Activated CD4-positive, alpha-beta T cell treated with anti-CD3 and anti-CD28 coated beads for 1 hour (primary cell): Measurements from ENCODE around the gene DOCK6.

Experiments used
- DNase-seq: peaks from one replicate; pipeline ENCODE4 v3.0.0-alpha.2; 2020

DOCK6 gene

DNA sequence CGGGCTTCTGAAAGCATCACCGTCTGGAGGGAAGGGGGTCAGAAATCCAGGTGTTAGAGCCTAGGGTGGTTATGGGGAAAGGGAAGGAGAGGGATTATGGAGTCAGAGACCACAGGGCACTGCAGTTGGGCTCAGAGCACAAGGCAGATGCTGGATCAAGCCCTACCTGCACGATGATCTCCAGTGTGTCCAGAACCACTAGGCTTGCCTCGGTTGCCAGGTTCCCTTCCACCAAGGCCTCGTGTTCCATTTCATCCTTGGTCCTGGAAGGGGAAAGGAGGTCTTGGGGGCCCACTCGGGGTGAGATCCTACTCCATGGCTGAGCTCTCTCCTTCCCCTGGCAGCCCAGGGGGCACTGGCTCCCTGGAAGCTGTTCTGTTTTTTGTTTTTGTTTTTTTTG lies 47.9 kb downstream of the DOCK6 start:
- no peak for DNase-seq

DNA sequence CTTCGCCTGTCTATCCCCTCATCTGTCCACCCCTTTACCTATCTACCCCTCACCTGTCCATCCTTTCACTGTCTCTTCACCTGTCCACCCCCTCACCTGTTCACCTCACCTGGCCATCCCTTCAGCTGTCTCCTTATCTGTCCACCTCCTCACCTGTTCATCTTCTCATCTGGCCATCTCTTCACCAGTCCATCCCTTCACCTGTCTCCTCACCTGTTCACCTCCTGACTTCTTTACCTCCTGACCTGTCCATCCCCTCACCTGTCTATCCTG lies 51.7 kb downstream of the DOCK6 start:
- DNase-seq: no peak

DNA sequence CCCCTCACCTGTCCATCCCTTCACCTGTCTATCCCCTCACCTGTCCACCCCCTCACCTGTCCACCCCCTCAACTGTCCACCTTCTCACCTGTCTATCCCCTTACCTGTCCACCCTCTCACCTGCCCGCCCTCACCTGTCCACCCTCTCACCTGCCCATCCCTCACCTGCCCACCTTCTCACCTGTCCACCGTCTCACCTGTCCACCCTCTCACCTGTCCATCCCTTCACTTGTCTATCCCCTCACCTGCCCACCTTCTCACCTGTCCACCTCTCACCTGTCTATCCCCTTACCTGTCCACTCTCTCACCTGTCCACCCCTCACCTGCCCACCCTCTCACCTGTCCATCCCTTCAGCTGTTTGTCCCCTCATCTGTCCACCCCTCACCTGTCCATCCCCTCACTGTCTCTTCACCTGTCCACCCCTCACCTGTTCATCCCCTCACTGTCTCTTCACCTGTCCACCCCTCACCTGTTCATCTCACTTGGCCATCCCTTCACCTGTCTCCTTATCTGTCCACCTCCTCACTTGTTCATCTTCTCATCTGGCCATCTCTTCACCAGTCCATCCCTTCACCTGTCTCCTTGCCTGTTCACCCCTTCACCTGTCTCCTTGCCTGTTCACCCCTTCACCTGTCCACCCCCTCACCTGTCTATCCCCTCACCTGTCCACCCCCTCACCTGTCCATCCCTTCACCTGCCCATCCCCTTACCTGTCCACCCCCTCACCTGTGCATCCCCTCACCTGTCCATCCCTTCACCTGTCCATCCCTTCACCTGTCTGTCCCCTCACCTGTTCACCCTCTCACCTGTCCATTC lies 52.3 kb downstream of the DOCK6 start:
- DNase-seq: no peak

DNA sequence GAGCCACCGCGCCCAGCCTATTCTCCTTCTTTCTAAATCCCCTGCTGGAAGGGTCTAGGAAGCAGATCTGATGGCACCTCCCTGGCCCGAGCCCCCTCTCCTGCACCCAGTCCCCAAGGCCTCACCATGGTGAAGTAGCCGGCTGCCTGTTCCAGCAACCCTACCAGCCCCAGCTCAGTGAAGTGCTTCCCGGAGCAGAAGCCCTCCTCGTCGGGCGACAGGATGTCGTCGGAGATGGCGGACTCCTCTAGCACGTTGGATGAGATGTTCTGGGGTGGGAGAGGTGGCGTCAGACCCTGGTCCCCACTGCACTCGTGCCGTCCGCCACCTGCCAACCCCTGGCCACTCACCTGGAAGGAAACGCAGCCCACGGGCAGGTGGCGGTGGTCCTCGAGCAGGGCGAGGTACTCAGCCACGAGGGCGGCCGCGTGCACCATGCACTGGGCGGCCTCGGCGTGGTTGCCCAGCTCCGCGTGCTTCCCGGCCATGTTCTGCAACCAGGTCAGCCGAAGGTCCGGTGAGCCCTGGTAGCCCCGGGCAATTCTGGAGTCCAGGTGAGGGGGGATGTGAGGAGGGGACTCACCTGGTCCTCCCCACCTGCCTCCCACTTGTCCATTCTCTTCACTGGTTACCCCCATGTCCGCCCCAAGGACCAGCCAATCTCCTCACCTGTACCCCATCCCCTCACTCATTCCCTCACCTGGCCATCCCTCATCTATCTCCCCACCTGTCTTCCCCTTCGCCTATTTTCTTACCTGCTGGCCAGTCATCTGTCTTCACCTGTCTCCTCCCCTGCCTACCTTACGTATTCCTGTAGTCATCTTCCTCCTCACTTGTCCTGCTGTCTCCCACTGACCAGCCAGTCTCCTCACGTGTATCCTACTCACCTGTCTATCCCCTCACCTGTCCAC lies 53.5 kb downstream of the DOCK6 start:
- no peak for DNase-seq

DNA sequence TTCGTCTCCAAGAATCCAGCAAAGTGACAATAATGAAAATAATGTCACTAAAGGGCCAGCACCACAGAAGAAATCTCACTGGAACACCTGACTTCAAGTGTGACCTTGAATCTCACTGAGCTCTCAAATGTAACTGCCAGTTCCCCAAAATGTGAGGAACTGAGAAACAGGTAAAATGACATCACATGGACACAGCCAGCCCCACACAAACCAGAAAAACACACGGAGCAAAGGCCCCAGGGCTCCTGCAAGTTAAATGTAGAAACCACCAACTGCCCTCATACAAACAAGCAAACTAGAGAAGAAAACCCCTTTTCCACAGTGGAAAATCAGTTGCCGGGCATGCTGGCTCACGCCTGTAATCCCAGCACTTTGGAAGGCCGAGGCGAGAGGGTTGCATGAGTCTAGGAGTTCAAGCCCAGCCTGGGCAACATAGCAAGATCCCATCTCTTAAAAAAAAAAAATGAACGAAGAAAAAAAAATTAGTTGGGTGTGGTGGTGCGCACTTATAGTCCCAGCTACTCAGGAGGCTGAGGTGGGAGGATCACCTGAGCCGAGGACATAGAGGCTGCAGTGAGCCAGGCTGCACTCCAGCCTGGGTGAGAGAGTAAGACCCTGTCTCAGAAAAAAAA lies 56.3 kb downstream of the DOCK6 start:
- DNase-seq: no peak

DNA sequence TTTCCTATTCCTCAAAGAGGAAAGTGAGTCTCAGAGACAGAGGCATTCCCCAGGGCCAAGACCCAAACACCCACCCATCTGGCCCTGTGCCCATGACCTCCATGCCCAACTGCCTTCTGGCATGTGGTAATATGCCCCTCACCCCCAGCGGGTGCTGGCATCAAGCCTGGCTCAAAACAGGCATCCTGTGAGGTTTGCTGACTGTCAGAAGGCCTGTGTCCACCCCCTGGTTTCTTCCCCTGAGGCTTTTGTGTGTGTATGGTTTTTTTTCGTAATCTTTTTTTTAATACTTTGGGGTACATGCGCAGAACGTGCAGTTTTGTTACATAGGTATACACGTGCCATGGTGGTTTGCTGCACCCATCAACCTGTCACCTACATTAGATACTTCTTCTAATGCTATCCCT lies 57.4 kb downstream of the DOCK6 start:
- DNase-seq: no peak

DNA sequence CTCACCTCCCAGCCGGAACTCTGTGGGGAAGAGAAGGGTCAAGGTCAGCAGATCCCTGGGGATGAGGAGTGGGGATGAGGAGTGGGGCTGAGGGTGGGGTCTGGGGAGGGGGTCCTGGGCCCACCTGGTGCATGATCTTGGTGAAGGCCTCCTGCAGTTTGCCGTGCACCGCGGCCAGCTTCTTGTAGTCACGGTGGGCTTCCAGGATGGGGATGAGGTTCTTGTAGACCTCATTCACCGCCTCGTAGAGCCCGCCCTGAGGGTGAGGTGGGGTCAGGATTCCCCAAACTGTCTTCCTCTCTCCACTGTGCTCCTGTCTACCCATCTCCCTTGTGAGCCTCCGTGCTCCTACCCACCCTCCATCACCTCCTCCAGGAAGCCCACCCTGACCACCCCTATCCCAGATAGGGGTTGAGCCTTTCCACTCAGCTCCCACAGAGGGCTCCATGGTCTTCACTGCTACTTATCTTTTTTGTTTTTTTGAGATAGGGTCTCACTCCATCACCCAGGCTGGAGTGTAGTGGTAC lies 58.2 kb downstream of the DOCK6 start:
- no peak for DNase-seq

DNA sequence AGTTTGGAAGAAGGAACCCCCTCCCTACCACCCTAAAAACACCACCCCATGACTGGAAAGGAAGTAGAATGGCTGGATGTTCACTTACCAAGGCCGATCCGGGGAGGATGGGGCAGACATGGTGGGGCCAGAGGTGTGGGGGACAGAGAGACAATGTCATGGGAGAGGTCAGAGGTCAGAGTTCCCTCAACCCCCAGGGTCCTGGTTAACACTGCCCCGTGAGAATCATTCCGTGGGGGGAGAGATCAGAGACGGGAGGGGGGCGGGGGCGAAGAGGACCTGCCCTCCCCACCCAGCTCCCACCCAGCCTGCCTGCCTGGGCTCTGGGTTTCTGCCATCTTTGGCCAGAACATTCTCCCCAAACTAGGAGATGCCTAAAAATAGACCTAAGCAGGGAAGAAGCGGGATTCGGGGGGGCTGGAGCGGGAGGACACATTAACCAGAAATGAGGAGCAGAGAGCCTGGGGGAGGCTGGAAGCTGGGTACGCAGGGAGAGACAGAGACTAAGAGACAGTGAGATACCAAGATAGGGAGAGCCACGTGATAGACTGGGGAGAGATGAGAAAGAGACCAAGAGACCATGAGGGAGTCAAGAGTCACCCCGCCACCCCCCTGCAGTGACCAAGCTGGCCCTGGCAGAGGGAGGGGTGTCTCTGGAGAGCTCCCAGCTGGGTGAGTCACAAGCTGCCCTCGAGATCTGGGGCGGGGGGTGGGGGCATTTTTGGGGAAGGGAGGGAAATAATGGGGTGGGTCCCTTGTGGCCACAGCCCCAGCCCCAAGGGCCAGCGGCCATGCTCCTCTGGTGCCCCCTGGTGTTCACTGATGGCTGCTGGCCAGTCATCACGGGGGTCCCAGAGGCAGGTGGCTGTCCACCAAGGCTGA lies 58.9 kb downstream of the DOCK6 start:
- no peak for DNase-seq

DNA sequence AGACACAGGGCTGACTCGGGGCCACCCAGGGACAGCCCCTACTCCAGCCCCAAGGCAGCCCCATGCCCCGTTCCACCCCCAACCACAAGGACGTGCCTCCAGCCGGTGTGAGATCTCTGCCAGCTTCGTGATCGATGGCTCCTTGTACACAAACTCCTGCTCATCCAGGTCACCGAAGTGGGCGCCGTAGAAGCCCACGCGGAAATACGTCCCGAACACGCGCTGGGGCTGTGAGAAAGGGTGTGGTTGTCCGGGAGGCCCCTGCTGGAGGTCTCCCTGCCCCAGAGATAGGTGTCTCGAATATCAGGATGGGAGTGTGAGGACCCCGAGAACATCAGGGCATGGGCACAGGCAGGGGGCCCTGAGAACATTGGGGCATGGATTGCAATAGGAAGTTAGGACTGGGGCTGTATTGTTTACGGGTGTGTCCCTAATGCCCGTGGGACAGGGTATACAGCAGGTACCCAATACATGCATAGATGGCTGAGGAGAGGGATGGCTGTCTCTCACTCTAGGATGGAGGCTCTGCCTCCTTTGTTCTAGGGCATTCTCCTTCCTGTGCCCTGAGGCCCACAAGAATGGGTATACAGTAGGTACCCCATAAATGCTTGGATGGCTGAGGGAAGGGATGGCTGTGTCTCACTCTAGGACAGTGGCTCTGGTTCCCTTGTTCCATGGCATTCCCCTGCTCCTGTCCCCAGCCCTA lies 59.7 kb downstream of the DOCK6 start:
- no peak for DNase-seq

DNA sequence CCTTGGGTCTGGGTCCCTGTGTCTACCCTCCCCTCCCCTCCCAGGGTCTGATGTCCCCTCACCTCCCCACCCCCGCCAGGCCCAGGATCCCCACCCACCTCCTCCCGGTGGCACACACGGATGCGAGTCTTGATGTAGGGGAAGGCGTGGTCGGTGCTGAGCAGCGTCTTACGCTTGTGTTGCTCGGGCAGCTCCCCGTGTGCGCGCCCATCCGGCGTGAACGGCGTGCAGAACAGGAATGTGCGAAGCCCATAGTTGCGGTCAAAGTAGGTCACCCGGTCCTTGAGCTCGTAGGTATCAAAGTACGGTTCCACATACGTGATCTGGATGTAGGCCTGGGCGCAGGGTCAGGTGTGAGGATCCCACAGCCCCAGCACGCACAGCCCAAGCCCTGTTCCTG lies 60.5 kb downstream of the DOCK6 start:
- no peak for DNase-seq

DNA sequence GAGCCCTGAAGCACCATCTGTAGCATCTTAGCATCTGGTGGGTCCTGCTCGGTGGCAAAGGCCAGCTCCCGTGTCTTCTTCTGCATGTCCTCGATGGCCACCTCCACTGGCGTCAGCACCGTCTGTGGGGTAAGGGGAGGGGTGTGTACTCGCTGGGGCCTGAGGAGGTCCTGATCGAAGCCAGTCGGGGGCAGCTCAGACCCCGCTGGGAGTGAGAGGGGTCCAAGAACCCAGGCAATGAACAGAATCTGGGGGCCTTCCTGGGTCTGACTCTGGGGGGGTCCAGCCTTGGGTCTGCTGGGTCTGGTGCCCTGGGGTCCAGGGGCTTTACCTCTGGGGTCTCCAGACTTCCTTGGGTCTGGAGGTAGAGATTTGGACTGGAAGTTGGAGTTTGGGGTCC lies 61.4 kb downstream of the DOCK6 start:
- DNase-seq: no peak

DNA sequence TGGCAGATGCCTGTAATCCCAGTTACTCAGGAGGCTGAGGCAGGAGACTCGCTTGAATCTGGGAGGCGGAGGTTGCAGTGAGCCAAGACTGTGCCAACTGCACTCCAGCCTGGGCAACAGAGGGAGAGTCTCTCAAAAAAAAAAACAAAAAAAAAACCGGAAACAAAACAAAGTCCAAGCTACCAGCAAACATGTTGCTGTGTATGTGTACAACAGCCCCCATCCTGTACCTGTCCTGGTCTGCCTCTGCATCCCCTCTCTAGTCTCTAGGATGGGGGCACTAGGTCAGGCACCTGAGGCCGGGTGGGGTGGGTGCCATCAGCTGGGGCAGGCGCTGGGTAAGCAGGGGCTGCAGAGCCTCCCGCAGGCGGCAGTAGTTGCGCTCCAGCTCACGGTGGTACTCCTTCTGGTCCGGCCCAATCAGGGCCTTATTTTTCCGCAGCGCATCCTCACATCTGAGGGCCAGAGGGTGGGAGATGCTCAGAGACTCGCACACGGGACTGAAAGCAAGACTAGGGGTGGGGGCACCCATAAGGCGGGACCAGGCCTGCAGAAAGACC lies 62.2 kb downstream of the DOCK6 start:
- no peak for DNase-seq

DNA sequence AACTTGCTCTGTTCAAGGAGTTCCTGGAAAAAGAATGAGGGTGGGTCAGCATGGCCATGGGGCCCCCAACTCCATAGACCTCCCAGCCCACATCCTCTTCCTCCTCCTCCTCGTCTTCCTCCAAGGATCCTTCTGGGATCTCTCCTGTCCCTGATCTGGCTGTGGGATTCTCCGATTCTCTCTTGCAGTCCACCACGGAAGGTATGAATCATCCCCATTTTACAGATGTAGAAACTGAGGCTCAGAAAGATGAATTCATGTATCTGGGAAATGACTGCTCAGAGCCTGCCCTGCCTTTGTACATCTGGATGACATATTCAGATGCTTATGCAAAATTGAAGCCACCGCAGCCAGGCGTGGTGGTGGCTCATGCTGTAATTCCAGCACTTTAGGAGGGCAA lies 62.8 kb downstream of the DOCK6 start:
- DNase-seq: no peak

DNA sequence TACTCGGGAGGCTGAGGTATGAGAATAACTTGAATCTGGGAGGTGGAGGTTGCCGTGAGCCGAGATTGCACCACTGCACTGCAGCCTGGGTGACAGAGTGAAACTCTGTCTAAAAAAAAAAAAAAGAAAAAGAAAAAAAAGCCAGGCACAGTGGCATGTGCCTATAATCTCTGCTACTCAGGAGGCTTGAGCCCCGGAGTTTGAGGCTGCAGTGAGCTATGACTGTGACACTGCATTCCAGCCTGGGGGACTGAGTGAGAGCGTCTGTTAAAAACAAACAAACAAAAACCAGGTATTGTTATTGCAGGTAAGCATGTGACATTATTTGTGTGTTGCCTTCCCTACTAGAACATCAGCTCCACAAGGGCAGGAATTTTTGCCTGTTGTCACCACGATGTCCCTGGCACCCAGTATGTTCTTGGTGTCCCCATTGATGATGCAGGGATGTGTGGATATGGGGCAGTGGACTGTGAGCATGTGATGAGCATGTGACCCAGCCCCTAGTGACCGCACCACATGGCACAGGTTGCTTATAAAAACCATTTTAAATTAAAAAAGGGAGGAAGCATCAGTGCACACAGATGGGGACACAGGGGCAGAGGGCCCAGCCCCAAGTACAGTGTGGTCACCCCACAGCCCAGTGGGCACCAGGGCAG lies 63.4 kb downstream of the DOCK6 start:
- no peak for DNase-seq

DNA sequence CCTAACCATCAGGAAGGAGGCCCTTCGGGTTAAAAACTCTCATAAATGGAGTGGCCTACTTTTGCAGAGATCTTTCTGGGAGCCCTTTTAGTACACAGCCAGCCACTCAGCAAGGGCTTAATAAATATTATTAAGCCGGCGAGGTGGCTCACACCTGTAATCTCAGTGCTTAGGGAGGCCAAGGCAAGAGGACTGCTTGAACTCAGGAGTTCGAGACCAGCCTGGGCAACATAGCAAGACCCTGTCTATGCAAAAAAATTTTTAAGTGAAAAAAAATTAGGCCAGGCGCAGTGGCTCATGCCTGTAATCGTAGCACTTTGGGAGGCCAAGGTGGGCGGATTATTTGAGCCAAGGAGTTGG lies 64.2 kb downstream of the DOCK6 start:
- no peak for DNase-seq

DNA sequence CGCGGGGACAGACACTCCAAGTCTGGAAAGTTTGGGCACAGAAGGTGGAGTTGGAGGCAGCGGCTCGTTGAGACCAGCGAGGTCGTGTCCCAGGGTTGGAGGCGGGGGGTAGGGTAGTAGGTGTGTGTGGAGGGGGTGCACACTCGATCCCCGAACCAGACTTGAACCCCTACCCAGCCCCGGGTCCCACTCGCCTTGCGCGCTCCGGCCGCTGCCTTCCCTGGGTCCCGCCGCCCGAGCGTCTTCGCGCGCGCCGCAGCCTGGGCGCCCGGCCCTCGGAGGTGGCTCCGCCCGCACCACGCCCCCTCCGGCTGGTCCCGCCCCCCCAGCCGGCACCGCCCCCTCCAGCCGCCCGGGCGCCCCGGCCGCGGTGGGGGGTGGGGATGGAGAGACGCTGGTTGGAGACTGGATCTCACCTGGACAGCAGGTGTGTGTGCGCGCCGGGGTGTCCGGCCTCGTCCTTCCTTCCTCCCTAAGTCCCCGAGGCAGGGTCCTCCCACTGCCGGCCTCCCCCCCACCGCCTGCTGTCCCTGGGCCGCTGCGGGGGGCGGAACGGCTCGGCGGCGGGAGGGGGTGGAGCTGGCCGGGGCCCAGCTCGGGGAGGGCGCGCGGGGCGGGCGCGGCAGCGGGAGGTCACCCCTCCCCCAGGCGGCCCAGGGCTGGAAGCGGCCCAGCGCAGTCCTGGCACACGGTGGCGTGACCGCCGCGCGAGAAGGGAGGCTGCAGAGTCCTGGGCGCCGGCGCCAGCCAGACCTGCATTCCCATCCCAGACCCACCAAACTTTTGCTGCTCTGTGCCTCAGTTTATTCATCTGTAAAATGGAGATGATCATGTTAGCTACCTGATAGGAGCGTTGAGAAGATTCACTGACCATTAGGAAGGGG lies 64.8 kb downstream of the DOCK6 start, which contains the start of gene KANK2:
TSS of gene KANK2 (minus strand) at position 255 of the 884 bp plus-strand sequence. CDS start 3,034 bp downstream, outside the sequence.
- DNase-seq: peak; percentile 54

DNA sequence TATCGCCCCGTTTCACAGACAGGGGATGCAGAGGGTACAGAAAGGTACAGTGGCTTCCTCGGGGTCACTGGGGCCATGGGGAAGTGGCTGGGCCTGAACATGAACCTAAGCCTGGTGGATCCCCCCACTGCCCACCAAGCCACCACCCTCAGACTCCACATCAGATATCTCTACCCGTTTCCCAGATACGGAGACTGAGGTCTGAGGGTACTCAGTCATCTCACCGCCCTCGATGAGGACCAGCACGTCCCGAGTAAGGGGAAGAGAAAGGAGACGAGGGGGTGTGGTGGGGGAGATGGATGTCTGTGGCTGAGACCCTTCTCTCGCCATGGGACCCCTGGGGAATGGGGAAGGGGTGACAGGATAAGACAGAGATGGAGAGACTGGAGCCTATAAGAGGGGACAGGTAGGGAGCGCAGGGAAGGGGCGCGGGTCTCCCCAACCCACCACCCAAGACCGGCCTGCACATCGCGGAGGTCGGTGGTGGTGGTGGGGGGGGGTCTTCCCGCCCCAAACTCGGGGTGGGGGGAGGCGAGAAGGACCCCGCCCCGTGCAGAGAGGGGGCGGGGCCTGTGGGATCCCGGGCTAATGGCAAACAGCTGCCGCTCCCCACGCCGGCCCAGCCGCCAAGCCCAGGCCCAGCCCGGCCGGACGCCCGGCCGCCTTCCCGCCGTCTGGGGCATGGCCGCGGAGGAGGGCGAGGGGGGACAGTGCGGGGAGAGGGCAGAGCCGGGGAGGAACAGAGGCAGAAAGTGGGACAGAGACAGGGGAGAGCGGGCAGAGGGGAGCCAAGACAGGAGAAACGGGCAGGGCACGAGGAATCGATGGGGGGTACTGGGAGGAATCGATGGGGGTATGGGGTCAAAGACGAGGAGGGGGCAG lies 65.7 kb downstream of the DOCK6 start:
- no peak for DNase-seq

DNA sequence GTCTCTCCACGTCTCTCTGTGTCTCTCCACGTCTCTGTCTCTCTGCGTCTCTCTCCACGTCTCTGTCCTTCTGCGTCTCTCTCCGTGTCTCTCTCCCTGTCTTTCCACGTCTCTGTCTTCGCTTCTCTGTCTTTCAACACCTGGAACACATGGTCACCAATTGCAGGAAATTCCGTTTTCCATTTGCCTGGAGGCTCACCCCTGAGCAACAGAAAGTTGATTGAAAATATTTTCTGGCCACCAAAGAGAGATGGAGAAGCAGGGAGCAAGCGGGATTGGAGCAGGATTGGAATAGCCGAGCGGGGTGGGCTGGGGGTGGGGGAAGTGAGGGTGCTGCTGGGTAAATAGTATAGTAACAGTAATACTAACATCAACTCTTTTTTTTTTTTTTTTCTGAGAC lies 66.6 kb downstream of the DOCK6 start:
- DNase-seq: no peak
